ENCODE data around the gene BICC1.

Gene BICC1

DNA sequence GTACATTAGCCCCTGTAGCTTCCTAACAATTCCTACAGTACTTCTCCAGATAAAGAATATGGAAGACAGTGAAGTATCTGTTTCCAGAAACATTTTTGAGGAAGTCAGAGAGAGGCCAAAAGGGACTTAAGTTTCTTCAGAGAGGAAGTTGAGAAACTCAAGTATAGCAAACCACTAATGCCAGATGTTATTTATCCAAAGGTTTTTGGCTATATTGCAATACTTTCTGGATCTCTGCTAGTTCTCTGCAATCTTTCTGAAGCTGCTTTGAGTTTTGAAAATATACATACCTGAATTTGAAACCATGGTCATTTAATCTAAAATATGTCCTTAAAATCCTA lies 64.7 kb downstream of the BICC1 start:
- H3K36me3 ChIP-seq (ENCODE audit: insufficient read depth), result no peaks in the 10 kb centered on the region
- H2AFZ ChIP-seq (ENCODE audit: low read depth), result no peak overlapping the region
- no peak overlapping the region for H3K4me3 ChIP-seq (IDR thresholded peaks at IDR 0.05; ENCODE audit: insufficient read depth, low read depth, low read length)
- no peaks in the 10 kb centered on the region for H4K20me1 ChIP-seq (ENCODE audit: insufficient read depth)
- TF ChIP-seq, protein P1, sequence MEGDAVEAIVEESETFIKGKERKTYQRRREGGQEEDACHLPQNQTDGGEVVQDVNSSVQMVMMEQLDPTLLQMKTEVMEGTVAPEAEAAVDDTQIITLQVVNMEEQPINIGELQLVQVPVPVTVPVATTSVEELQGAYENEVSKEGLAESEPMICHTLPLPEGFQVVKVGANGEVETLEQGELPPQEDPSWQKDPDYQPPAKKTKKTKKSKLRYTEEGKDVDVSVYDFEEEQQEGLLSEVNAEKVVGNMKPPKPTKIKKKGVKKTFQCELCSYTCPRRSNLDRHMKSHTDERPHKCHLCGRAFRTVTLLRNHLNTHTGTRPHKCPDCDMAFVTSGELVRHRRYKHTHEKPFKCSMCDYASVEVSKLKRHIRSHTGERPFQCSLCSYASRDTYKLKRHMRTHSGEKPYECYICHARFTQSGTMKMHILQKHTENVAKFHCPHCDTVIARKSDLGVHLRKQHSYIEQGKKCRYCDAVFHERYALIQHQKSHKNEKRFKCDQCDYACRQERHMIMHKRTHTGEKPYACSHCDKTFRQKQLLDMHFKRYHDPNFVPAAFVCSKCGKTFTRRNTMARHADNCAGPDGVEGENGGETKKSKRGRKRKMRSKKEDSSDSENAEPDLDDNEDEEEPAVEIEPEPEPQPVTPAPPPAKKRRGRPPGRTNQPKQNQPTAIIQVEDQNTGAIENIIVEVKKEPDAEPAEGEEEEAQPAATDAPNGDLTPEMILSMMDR (conservative IDR thresholded peaks at IDR 0.05; ENCODE audit: low read depth, low read length), result no peak
- no peak overlapping the region for H3K4me2 ChIP-seq
- no peak overlapping the region for H3K27ac ChIP-seq
- H3K79me2 ChIP-seq (ENCODE audit: insufficient read depth, low read depth), result no peaks in the 10 kb centered on the region
- no peak overlapping the region for H3K9ac ChIP-seq
- no peaks in the 10 kb centered on the region for H3K27me3 ChIP-seq (ENCODE audit: insufficient read depth, low read depth)
- no peaks in the 10 kb centered on the region for H3K4me1 ChIP-seq (ENCODE audit: low read depth, poor library complexity, severe bottlenecking)

DNA sequence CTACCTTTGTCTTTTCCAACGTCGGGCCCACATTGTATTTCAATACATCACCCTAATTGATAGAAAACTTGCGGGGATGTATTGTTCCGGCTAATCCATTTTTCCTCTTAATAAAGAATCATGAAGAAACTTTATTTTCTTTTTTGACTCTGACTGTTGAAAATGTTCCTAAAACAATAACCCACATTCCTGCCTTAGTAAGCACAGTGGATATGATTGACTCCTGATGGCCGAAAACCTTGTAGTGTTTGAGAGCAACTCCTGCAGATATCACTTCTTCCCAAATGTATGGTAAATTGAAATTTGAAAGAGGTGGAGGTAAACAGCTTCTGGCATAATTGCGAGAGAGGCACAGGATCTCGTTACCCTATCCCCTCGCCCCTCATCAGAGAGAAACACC lies 65.7 kb downstream of the BICC1 start:
- H3K36me3 ChIP-seq (ENCODE audit: insufficient read depth), result no peaks in the 10 kb centered on the region

DNA sequence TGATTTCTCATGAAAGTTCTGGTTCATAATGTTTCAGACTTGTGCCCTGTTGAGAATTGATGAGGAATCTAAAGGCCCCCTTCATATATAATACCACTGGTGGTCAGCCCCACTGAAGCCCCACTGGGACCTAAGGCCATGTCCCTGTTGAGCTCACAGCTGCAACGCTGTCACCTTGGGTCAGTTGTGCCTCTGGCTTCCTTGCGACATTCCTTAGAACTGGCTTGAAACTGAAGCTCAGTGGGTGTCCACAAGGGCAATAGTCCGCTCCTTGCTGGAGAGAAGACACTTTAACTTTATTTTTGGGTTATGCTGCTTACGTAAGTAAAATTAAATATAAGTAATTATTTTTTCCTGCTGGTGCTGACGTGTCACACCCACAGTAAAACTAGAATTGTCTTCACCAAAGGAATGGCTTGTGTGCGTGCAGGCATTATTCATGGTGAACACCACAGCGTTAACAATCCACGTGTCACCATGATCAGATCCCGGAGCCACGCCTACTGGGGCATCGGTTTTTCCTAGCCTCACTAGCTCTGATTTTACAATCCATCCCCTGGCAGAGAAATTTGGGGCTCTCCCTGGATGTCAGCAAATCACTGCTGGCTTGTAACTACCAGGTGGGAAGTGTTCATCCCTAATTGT lies 66.5 kb downstream of the BICC1 start:
- no peak overlapping the region for H3K9ac ChIP-seq
- TF ChIP-seq, protein P1 (conservative IDR thresholded peaks at IDR 0.05; ENCODE audit: low read depth, low read length), result no peak
- no peaks in the 10 kb centered on the region for H3K79me2 ChIP-seq (ENCODE audit: insufficient read depth, low read depth)
- no peaks in the 10 kb centered on the region for H3K4me1 ChIP-seq (ENCODE audit: low read depth, poor library complexity, severe bottlenecking)
- no peak overlapping the region for H3K27ac ChIP-seq
- H4K20me1 ChIP-seq (ENCODE audit: insufficient read depth), result no peaks in the 10 kb centered on the region
- no peak overlapping the region for H2AFZ ChIP-seq (ENCODE audit: low read depth)
- H3K4me3 ChIP-seq (IDR thresholded peaks at IDR 0.05; ENCODE audit: insufficient read depth, low read depth, low read length), result no peak overlapping the region
- H3K4me2 ChIP-seq, result no peak overlapping the region
- H3K27me3 ChIP-seq (ENCODE audit: insufficient read depth, low read depth), result no peaks in the 10 kb centered on the region
- no peaks in the 10 kb centered on the region for H3K36me3 ChIP-seq (ENCODE audit: insufficient read depth)

More for the DNA sequence above, 65.7 kb downstream of the BICC1 start:
- no peaks in the 10 kb centered on the region for H3K27me3 ChIP-seq (ENCODE audit: insufficient read depth, low read depth)
- no peak overlapping the region for H3K4me3 ChIP-seq (IDR thresholded peaks at IDR 0.05; ENCODE audit: insufficient read depth, low read depth, low read length)
- no peak overlapping the region for H3K27ac ChIP-seq
- H3K4me1 ChIP-seq (ENCODE audit: low read depth, poor library complexity, severe bottlenecking), result no peaks in the 10 kb centered on the region
- H3K4me2 ChIP-seq, result no peak overlapping the region
- H3K9ac ChIP-seq, result no peak overlapping the region
- H4K20me1 ChIP-seq (ENCODE audit: insufficient read depth), result no peaks in the 10 kb centered on the region
- TF ChIP-seq, protein P1 (conservative IDR thresholded peaks at IDR 0.05; ENCODE audit: low read depth, low read length), result no peak
- no peak overlapping the region for H2AFZ ChIP-seq (ENCODE audit: low read depth)
- no peaks in the 10 kb centered on the region for H3K79me2 ChIP-seq (ENCODE audit: insufficient read depth, low read depth)

DNA sequence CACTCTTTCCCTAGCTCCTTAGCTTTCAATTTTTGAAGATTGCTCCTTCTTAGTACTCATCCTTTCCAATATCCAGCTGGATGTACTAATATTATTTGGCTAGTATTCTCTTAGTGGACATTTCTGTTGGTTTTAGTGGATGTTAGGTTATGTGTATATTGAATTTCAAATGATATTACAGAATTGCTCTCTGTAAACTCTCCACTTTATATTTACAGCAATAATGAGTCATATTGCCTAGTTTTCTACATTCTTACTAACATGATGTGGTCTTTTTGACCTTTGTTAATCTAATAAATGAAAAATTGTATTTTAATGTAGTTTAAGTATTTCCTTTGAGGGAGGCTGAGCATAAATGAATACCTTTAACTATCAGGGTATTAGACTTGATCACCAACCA lies 69.4 kb downstream of the BICC1 start:
- no peak overlapping the region for H3K4me2 ChIP-seq
- no peaks in the 10 kb centered on the region for H3K4me1 ChIP-seq (ENCODE audit: low read depth, poor library complexity, severe bottlenecking)
- no peak overlapping the region for H3K9ac ChIP-seq
- no peak overlapping the region for H3K27ac ChIP-seq
- H3K4me3 ChIP-seq (IDR thresholded peaks at IDR 0.05; ENCODE audit: insufficient read depth, low read depth, low read length), result no peak overlapping the region
- no peaks in the 10 kb centered on the region for H3K27me3 ChIP-seq (ENCODE audit: insufficient read depth, low read depth)
- no peaks in the 10 kb centered on the region for H4K20me1 ChIP-seq (ENCODE audit: insufficient read depth)
- H2AFZ ChIP-seq (ENCODE audit: low read depth), result no peak overlapping the region
- H3K79me2 ChIP-seq (ENCODE audit: insufficient read depth, low read depth), result no peaks in the 10 kb centered on the region
- H3K36me3 ChIP-seq (ENCODE audit: insufficient read depth), result no peaks in the 10 kb centered on the region
- TF ChIP-seq, protein P1 (conservative IDR thresholded peaks at IDR 0.05; ENCODE audit: low read depth, low read length), result no peak

Data from KMS-11 (cell line).